A549 (cell line): ENCODE results near the gene RRAGA.

Experiments used
- MAZ ChIP-seq: fragments of 150-350 bp; IDR thresholded peaks from 2 replicates; pipeline ENCODE4 v1.6.1; 2014; ENCODE audit warnings: antibody characterized with exemption, low read depth, low read length, borderline replicate concordance
- RARB ChIP-seq: fragments of 250-450 bp; sonication (Bioruptor Pico); IDR thresholded peaks from 2 replicates; pipeline ENCODE4 v1.8.0; 2021; ENCODE audit warnings: mild to moderate bottlenecking, moderate library complexity
- TF ChIP-seq, protein P1 (sequence below): fragments of >200 bp; sonication (Bioruptor Twin); formaldehyde crosslinking; IDR thresholded peaks from 3 replicates; pipeline ENCODE4 v1.5.1; 2016

DNA sequence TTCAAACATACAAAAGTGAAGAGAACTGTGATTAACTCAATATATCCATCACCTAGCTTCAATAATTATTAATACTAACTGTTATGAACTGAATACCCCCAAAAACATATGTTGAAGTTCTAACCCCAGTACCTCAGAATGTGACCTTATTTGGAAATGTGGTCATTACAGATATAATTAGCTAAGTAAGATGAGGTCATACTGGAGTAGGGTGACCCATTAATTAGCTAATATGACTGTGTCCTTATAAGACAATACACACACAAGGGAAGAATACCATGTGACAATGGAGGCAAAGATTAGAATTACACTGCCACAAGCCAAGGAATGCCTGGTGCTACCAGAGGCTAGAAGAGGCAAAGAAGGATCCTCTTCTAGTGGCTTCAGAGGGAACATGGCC, 7.8 kb downstream of the RRAGA start:
- TF ChIP-seq, protein P1, sequence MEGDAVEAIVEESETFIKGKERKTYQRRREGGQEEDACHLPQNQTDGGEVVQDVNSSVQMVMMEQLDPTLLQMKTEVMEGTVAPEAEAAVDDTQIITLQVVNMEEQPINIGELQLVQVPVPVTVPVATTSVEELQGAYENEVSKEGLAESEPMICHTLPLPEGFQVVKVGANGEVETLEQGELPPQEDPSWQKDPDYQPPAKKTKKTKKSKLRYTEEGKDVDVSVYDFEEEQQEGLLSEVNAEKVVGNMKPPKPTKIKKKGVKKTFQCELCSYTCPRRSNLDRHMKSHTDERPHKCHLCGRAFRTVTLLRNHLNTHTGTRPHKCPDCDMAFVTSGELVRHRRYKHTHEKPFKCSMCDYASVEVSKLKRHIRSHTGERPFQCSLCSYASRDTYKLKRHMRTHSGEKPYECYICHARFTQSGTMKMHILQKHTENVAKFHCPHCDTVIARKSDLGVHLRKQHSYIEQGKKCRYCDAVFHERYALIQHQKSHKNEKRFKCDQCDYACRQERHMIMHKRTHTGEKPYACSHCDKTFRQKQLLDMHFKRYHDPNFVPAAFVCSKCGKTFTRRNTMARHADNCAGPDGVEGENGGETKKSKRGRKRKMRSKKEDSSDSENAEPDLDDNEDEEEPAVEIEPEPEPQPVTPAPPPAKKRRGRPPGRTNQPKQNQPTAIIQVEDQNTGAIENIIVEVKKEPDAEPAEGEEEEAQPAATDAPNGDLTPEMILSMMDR, result no peak
- TF ChIP-seq MAZ, result no peak
- no peak for TF ChIP-seq RARB (CRISPR knock-in tag)
